NCI-H1417 (cell line): Measurements from ENCODE around the gene MYO18A.

Experiments
- DNase-seq, 3 experiments: peaks; one replicate each; lab custom pipeline; 2025; lab: John Stamatoyannopoulos, UW

The MYO18A gene

DNA sequence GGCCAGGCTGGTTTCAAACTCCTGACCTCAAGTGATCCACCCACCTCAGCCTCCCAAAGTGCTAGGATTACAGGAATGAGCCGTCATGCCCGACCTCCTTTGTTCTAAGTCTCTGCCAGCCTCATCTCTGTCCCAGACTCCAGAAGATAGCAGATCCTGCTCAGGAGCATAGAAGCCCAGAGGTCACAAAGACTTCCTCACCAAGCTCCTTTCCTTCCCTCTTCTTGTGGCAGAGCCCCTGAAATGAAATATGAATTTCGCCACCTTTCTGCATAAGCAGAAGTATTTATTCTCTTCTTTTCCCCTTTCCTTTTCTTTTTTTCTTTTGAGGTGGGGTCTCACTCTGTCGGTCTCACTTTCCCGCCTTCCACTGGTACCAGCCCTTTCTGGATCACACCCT is 148.7 kb downstream of the MYO18A start:
- no peak for DNase-seq

DNA sequence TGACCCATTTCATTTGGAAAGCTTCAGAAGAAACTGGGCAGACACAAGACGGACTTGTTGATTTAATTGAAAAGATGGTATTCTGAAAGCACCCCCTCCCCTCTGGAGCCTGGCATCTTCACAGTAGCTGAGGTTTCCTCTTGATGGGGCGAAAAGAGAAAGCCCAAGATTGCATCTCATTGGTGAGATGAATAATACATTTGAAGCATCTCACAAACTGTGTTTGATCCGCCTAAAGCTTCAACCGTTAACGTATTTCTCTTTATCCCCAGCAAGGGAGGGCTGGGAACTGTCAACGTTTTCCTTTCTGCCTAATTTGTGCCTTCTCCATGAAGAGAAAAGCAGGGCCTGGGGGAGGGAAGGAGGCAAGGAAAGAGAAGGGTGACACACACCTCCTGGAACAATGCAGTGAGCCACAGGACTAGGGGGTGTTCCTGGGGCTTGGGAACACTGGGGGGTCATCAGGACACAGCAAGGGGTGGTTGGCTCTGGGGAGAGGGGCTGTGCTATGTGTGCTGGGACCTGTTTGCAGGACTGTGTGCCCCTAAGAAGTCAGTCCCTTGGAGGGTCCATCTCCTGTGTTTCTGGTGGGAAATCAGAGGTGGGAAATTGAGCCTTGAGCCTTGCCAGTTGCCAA is 155.8 kb downstream of the MYO18A start:
- no peak for DNase-seq

DNA sequence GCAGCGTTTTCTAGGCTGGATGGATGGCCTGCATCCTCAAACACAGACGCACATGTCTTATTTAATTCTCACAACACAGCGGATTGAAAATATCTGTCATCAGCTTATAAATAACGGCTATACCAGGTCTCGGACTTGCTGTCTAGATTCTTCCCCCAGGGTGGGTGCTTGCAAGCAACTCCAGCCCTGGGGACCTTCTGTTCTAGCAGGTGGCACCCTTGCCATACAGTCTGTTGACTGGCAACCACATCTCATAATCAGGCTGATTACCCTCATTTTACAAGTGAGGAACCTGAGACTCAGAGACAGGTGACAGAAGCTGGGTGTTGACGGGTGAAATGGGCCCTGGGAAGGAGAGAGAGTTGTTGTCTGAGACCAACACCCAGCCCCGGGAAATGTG is 158.1 kb downstream of the MYO18A start:
- DNase-seq: peak in 2 of 3 experiments; percentile 16 to 60

DNA sequence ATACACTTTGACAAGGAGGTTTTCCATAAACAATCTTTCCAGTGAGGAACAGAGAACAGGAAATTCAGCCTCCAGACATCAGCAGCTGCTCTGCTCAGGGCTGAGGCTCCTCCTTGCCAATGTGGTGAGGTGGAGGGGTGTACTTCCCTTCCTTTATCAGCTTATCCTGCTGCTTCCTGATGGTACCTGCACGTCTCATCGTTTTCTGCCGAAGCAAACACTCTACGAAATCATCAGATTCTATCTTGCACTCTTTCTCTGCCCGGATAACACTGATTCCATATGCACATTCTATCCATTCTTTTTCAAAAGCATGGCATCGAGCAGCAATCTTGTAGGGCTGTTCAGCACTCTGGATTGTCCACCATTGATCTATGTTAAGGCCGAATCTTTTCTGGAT is 159.0 kb downstream of the MYO18A start:
- DNase-seq: no peak
